Bronchial epithelial cell (primary cell): ENCODE results near the gene SYMPK. TPM values are rescaled to one million over a fixed set of nuclear protein-coding genes. Genes with fewer than 3 reads are reported as not detected.

Source experiments
- DNase-seq: peaks from one replicate; pipeline ENCODE4 v3.0.0-alpha.2; 2010; ENCODE audit warnings: low read depth
- FAIRE-seq: peaks from 2 replicates; lab custom pipeline; 2011; peaks lifted over from hg19 to GRCh38; lab: Jason Lieb, UNC
- H3K27me3 ChIP-seq: 2 replicates; pipeline ENCODE4 v1.5.1; 2011; ENCODE audit warnings: low read length; ENCODE audit not compliant: control insufficient read depth, insufficient read depth
- H3K36me3 ChIP-seq: 2 replicates; pipeline ENCODE4 v1.5.1; 2011; ENCODE audit warnings: low read length; ENCODE audit not compliant: control insufficient read depth, insufficient read depth
- H3K4me3 ChIP-seq: 2 replicates; pipeline ENCODE4 v1.5.1; 2011; ENCODE audit warnings: mild to moderate bottlenecking, low read depth, low read length, control low read depth
- CTCF ChIP-seq: IDR thresholded peaks from 2 replicates; pipeline ENCODE4 v1.5.1; 2011; ENCODE audit warnings: mild to moderate bottlenecking, moderate library complexity, low read length, control low read depth, inconsistent platforms; ENCODE audit not compliant: insufficient read depth, severe bottlenecking
- total RNA-seq: library from RNA; depleted of rRNA; stranded (reverse); fragments of >200 nt; gene quantifications from 2 replicates; pipeline ENCODE4 v1.2.1, GENCODE V29; 2014

The SYMPK gene
- total RNA-seq, 1 donor from 2014 or later, result 27.9 TPM

GRCh38 chr19:45777395-45777961 lies 85.5 kb downstream of the SYMPK start:
- peaks cover 15% of the 10 kb centered on the region for H3K36me3 ChIP-seq
- FAIRE-seq, result no peak

GRCh38 chr19:45774765-45775164 lies 88.2 kb downstream of the SYMPK start:
- DNase-seq, result no peak
- TF ChIP-seq CTCF, result no peak
- Histone ChIP-seq H3K36me3 (peaks cover 14% of the 10 kb centered on the region), H3K27me3 (no peaks in the 10 kb centered on the region), H3K4me3 (no peak overlapping the region)
- FAIRE-seq, result no peak

More at GRCh38 chr19:45777395-45777961, 85.5 kb downstream of the SYMPK start:
- H3K27me3 ChIP-seq, result no peaks in the 10 kb centered on the region
- TF ChIP-seq CTCF, result no peak
- H3K4me3 ChIP-seq, result no peak overlapping the region
- DNase-seq, result no peak

GRCh38 chr19:45773384-45773783 lies 89.6 kb downstream of the SYMPK start:
- no peaks in the 10 kb centered on the region for H3K27me3 ChIP-seq
- FAIRE-seq, result no peak
- no peak for TF ChIP-seq CTCF
- no peak overlapping the region for H3K4me3 ChIP-seq
- DNase-seq, result no peak
- peaks cover 14% of the 10 kb centered on the region for H3K36me3 ChIP-seq

GRCh38 chr19:45772912-45773311 lies 90.0 kb downstream of the SYMPK start:
- FAIRE-seq, result no peak
- H3K4me3 ChIP-seq, result no peak overlapping the region
- H3K27me3 ChIP-seq, result no peaks in the 10 kb centered on the region
- TF ChIP-seq CTCF, result no peak
- no peak for DNase-seq
- H3K36me3 ChIP-seq, result peaks cover 11% of the 10 kb centered on the region

- FAIRE-seq (no peak), DNase-seq (no peak)
- Histone ChIP-seq H3K36me3 (peaks cover 8% of the 10 kb centered on the region), H3K4me3 (no peak overlapping the region), H3K27me3 (no peaks in the 10 kb centered on the region)
- no peak for TF ChIP-seq CTCF
These were observed 90.7 kb downstream of the SYMPK start for GRCh38 chr19:45772130-45772840.
